GM18907 (cell line): ENCODE measurements around the gene EMC7.
"Not testable (repeated sequence)": the region's sequence is repeated elsewhere in the genome, so short reads cannot be mapped to it uniquely, and the experiment has no call there.

Source experiments
- ATAC-seq: cut with Tn5 transposase; IDR thresholded peaks from one replicate; pipeline ENCODE4 v1.9.1; 2021; ENCODE audit warnings: mild to moderate bottlenecking, moderate library complexity; ENCODE audit not compliant: unreplicated experiment

The EMC7 gene

GRCh38 chr15:34101366-34102174 lies at the start of gene EMC7, which contains the start of gene PGBD4:
TSS of gene EMC7 (minus strand) at chr15:34101862. CDS start at chr15:34101839, 23 bp downstream.
TSS of gene PGBD4 (plus strand) at chr15:34102083. CDS start at chr15:34102532, 449 bp downstream.
- peak; percentile 97 for ATAC-seq

- ATAC-seq, result no peak
Measured at GRCh38 chr15:34147371-34148140, 45.9 kb upstream of the EMC7 start.

GRCh38 chr15:34133511-34133910 lies 31.8 kb upstream of the EMC7 start:
- ATAC-seq, result no peak

- ATAC-seq, result no peak
Measured at GRCh38 chr15:34132881-34133280, 31.2 kb upstream of the EMC7 start.

- no peak for ATAC-seq
Measured at GRCh38 chr15:34128898-34129297, 27.2 kb upstream of the EMC7 start.

GRCh38 chr15:34126522-34126921 lies 24.9 kb upstream of the EMC7 start:
- ATAC-seq, result no peak

GRCh38 chr15:34125945-34126344 lies 24.3 kb upstream of the EMC7 start:
- ATAC-seq, result no peak

- ATAC-seq, result no peak
Measured at GRCh38 chr15:34124651-34125050, 23.0 kb upstream of the EMC7 start.

- ATAC-seq, result no peak
Measured at GRCh38 chr15:34122771-34123183, 21.1 kb upstream of the EMC7 start.

- ATAC-seq, result not testable (repeated sequence)
Measured at GRCh38 chr15:34121786-34122185, 20.1 kb upstream of the EMC7 start.

- ATAC-seq, result not testable (repeated sequence)
Measured at GRCh38 chr15:34120420-34120819, 18.8 kb upstream of the EMC7 start.

GRCh38 chr15:34119291-34119690 lies 17.6 kb upstream of the EMC7 start:
- no peak for ATAC-seq

GRCh38 chr15:34116620-34117019 lies 15.0 kb upstream of the EMC7 start:
- no peak for ATAC-seq

GRCh38 chr15:34114739-34115138 lies 13.1 kb upstream of the EMC7 start:
- ATAC-seq, result no peak

GRCh38 chr15:34114215-34114614 lies 12.6 kb upstream of the EMC7 start:
- no peak for ATAC-seq

- ATAC-seq, result no peak
Measured at GRCh38 chr15:34111488-34111887, 9.8 kb upstream of the EMC7 start.

- ATAC-seq, result peak; percentile 51
Measured at GRCh38 chr15:34109797-34110663, 8.4 kb upstream of the EMC7 start.

- no peak for ATAC-seq
Measured at GRCh38 chr15:34107315-34107714, 5.7 kb upstream of the EMC7 start.

- ATAC-seq, result no peak
Measured at GRCh38 chr15:34106423-34106822, 4.8 kb upstream of the EMC7 start.

- no peak for ATAC-seq
Measured at GRCh38 chr15:34102175-34102925, 688 bp upstream of the EMC7 start.
